MM.1S (cell line): ENCODE results near the gene AHSP.

Source experiments
- CTCF ChIP-seq: fragments of 300-600 bp; sonication (generic); IDR thresholded peaks from 2 replicates; pipeline ENCODE4 v1.5.1; 2016; ENCODE audit warnings: antibody characterized with exemption, low read length, mixed read lengths
- EZH2phosphoT487 ChIP-seq: fragments of 300-600 bp; sonication (generic); IDR thresholded peaks from 2 replicates; pipeline ENCODE4 v1.6.1; 2018; ENCODE audit warnings: antibody characterized with exemption, low read length

- no peak for TF ChIP-seq CTCF
- TF ChIP-seq EZH2phosphoT487 = no peak
Observed at GRCh38 chr16:31498493-31498892, 29.2 kb upstream of the AHSP start.
